ENCODE measurements around the gene DHDH.

GRCh38 chr19:48890551-48890950 is 42.9 kb upstream of the DHDH start:
- TF ChIP-seq POLR2A (IDR thresholded peaks at IDR 0.05; ENCODE audit: low read depth), result no peak
- TF ChIP-seq POLR2AphosphoS5 (IDR thresholded peaks at IDR 0.05), result no peak
- TF ChIP-seq, protein P1, sequence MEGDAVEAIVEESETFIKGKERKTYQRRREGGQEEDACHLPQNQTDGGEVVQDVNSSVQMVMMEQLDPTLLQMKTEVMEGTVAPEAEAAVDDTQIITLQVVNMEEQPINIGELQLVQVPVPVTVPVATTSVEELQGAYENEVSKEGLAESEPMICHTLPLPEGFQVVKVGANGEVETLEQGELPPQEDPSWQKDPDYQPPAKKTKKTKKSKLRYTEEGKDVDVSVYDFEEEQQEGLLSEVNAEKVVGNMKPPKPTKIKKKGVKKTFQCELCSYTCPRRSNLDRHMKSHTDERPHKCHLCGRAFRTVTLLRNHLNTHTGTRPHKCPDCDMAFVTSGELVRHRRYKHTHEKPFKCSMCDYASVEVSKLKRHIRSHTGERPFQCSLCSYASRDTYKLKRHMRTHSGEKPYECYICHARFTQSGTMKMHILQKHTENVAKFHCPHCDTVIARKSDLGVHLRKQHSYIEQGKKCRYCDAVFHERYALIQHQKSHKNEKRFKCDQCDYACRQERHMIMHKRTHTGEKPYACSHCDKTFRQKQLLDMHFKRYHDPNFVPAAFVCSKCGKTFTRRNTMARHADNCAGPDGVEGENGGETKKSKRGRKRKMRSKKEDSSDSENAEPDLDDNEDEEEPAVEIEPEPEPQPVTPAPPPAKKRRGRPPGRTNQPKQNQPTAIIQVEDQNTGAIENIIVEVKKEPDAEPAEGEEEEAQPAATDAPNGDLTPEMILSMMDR (IDR thresholded peaks at IDR 0.05), result no peak

Data from esophagus muscularis mucosa (tissue), 3 donors.